HG03095 (cell line): Measurements from ENCODE around the gene GAK.

Source experiments
- ATAC-seq: cut with Tn5 transposase; IDR thresholded peaks from one replicate; pipeline ENCODE4 v1.9.1; 2021; ENCODE audit warnings: moderate library complexity; ENCODE audit not compliant: unreplicated experiment

Gene GAK

DNA sequence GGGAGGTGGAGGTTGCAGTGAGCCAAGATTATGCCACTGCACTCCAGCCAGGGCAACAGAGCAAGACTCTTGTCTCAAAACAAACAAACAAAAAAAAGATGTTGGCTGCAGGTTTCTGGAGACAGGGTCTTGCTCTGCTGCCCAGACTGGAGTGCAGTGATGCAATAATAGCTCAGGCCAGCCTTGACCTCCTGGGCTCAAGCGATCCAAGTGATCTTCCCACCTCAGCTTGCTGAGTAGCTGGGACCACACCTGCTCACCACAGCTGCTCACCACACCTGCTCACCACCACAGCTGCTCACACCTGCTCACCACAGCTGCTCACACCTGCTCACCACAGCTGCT lies 76.3 kb downstream of the GAK start:
- ATAC-seq: no peak

DNA sequence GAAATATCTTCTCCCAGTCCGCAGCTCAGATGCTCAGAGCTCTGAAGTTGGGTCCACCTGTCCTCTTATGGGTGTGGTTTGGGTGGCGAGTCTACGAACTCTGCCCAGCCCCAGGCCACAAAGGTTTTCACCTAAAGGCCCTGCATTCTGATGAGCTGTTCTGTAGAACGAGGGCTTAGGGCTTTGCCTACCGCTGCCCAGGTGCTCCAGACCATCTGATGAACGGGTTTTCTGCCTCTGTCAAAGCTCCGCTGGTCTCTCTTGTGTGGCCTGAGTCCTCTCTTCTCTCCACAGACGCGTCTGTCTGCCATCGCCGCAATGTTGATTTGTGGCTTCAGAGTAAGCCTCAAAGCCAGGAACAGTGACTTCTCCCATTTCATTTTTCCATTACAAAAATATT lies 77.8 kb downstream of the GAK start:
- no peak for ATAC-seq

DNA sequence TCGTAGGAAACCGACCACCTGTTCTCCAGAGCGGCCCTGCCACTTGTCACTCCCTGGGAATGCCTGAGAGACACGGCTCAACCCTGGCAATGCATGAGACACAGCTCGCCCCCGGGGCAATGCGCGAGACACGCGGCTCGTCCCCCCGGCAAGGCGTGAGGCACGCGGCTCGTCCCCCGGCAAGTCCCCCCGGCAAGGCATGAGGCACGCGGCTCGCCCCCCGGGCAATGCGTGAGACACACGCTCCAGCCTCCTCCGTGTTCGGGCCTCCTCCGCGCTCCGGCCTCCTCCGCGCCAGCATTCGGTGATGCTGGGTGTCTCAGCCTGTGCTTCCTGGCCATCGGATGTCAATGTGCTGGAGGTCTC lies 78.7 kb downstream of the GAK start:
- no peak for ATAC-seq

DNA sequence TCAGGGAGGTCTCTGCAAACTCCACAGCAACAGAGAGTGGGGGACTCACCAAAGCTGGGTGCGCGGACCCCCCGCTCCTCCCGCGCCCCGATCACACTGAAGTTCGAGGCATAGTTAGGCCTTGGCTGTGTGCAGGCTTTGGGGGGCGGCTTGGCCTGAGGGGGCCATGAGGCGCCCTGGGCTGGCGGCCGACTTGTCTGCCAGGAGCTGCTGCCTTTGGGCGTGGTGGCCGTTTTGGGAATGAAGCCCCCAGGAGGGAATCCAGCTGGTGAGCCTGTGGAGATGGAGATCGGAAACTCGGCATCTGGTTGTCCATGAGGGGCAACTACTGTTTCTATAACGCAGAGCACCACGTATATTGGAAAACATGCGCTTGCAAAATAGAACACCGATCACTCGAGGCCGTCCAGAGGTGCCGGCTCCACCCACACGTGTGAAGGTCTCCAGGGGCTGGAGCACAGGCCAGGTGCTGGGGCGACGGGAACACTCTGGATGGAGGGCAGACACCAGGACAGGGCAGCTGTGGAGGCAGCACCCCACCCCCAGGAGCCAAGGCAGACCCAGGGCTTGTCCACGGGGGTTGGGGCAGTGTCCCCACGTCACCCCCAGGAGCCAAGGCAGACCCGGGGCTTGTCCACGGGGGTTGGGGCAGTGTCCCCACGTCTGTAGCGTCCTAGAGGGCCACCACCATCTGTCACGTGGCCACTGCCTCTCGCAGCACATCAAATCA lies 80.2 kb downstream of the GAK start:
- ATAC-seq: no peak

DNA sequence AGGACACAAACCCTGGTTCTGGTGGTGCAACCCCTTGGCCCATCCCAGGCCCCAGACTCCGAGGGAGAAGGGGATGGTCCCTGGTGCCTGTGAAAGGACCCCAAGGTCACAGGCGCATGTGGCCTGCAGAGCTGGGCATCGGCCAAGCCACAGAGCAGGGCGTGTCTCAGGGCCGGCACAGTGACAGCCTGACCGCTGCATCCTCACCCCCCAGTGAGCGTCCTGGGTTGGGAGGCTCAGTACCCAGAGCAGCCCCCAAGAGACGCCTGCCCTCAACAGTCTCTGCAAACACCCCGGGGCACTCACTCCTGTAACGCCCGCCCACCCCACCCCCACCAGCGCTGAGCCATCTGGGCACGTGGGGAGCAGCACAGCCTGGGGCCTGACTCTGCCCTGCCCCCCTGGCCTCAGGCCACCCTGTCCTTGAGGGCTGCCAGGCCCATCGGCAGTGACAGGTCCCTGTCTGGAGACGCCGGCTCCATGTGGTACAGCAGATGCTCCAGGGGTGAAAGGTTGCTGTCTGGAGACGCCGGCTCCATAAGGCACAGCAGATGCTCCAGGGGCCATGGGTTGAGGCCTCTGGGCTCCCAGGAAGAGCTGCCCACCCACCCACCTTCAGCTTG lies 81.7 kb downstream of the GAK start:
- no peak for ATAC-seq

DNA sequence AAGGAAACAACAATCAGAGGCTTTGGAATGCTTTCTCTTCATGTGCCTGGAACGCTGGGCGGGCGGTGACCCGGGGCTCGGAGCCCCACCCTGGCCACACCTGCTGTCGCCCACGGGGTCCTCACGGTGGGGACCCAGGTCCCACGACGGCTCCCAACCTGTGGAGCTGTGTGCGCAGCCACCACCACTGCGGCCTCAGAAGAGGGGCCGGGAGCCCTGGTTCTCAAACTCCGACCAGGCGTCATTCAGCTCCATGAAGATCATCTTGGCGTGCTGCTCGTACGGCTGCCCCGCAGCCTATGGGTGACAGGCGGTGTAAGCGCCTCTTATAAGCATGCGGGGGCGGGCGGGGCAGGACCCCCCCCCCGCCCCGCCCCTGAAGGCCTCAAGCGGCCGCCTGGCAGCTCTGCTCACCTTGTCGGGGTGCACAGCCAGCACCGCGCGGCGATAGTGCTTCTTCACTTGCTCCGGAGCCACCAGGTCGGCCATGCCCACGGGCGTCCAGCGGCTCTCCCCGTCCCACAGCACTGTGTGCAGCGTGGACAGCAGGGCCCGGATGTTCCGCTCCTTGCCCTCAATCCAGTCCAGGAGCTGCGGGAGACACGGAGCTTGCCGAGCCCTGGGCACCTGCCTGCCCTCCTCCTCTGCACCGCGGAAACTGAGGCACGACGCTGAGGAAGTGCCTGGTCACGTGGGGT lies 82.5 kb downstream of the GAK start:
- no peak for ATAC-seq

DNA sequence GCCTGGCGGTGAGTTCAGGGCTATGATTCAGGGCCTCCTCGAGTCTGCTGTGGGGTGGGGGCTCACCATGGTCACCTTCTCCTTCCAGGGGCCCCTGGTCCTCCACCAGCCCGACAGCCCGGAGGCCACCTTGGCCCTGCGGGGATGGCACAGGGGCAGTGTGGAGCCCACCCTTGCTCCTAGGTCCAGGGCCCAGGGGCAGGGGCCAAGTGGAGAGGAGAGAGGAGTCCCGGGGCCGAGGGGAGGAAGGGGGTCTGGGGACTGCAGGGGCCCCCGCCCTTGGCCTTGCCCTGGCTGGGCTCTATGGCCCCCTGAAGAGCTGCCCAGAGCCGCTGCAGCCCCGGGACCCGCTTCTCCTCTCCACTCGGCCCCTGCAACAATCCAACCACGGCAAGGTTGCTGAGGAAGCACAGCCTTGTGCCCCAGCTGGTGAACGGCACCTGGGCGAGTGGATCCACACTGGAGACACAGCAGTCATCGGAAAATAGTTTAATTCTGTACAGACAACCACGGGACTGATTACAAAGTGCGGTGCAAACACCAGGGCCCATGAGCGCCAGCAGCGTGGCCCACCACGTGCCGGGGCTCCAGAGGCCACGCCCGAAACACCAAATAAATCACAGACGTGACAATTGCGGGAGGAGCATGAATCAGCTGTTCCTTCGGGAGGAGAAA lies 83.2 kb downstream of the GAK start:
- no peak for ATAC-seq

DNA sequence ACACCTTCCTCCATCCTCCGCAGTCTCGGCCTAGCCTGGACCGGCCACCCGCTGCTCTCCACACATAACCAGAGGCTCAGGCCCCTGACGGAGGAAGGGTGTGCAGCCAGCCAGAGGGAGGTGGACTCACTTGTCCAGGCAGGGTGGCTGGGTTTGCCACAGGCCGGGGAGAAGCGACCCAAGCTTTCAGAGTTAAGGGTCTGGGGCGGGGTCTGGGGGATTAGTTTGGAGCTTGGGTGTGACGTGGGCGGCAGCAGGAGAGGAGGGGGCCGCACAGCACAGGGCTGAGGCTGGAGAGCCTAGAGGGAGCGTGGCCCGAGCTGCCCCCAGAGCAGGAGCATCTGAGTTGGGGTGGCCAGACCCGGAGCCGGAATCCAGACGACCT lies 83.8 kb downstream of the GAK start:
- ATAC-seq: no peak

DNA sequence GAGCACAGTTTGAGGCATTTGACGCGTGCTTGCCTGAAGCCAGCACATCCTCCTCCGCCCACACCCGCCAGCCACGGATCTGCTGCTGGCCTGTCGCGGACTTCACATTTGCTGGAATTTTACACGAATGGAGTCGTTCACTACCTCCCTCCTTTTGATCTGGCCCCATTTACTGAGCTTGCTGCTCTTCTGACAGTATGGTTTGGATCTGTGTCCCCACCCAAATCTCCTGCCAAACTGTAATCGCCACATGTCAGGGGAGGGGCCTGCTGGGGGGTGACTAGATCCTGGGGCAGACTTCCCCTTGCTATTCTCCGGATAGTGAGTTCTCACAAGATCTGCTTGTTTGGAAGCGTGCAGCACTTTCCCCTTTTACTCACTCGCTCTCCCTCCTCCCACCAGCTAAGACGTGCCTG lies 86.3 kb downstream of the GAK start:
- ATAC-seq: no peak

DNA sequence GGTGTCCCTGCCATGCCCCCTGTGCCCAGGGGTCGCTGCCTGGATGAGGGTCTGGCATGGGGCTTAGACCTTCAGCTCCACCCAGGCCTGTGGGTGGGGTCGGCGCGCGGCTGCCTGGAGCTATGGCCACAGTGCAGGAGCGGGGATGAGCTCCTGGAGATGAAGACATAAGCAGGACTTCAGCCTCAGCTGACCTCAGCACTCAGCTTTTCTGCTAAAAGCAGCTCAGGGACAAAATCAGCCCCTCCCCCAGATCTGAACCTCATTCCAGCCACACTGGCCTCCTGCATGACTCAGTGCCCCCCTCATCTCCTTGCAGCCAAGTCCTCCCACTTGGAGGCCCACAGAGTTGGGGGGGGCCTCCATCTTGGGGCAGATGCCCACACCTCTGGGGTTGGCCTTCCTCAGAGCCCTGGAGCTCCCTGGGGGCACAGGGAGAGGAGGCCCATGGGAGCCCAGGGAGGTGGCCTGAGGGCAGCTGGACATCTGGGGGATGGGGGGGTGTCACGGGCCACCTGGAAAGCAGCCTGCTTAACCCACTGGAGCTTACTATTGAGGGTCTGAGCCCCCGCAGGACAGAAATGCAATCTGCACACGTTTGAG lies 86.8 kb downstream of the GAK start:
- no peak for ATAC-seq

DNA sequence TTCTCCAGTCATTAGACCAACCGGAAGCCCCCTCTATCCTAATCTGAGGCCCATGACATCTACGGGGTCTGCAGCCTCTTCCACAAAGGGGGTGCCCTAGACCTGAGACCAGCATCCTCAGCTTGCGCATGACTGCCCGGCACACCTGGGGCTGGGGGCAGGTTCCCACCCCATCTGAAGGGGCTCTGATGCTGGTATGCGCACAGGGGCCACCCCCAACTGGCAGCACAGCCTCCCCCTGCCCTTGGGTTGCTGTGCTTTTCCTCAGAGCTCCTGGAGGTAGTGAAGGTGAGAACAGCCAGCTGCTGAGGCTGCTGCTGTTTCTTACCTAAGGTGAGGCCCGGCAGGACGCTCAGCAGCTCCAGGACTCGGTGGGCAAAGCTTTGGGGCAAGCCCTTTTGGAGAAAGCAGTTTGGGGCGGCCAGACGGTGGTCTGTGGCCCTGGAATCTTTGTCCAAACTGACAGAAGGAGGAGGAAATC lies 87.3 kb downstream of the GAK start:
- ATAC-seq: no peak

DNA sequence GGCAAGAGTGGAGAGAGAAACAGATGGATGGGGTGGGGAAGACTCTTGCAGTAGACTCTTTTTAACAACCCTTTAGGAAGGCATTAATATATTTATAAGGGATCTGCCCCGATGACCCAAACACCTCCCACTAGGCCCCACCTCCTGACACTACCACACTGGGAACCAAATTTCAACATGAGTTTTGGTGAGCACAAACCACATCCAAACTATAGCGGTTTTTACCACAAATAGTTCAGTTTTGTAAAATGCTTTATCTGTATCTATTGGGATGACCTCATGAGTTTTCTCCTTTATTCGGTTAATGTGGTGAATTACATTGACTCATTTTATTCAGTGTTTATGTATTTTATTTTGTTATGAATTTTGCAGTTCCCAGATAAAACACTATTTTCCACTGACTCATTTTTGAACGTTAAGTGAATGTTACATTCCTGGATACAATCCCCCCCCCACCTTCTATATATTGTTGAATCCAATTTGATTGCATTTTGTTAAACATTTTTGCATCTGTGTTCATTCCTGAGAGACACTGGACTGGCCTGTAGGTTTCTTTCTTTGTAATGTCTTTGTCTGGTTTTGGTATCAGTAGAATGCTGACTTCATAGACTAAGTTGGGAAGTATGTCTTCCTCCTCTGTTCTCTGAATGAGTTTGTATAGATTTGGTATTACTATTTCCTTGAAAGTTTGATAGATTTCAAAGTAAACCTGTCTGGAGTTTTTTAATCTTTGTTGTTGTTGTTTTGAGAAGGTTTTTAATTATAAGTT lies 92.3 kb downstream of the GAK start:
- no peak for ATAC-seq

DNA sequence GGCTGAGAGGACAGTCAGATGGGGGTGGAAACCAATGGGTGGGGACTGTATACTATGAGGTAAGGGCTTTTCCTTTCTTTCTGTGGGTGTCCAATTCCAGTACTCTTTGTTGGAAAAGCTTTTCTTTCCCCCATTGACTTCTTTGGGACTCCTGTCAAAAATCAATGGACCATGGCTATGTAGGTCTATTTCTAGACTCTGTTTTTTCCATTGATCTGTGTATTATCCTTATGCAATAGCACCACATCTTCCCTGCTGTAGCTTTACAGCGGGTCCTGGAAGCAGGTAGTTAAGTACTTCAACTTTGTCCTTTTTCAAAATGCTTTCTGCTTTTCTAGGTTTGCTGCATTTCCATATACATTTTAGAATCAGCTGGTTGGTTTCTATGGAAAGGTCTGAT lies 94.3 kb downstream of the GAK start:
- no peak for ATAC-seq

DNA sequence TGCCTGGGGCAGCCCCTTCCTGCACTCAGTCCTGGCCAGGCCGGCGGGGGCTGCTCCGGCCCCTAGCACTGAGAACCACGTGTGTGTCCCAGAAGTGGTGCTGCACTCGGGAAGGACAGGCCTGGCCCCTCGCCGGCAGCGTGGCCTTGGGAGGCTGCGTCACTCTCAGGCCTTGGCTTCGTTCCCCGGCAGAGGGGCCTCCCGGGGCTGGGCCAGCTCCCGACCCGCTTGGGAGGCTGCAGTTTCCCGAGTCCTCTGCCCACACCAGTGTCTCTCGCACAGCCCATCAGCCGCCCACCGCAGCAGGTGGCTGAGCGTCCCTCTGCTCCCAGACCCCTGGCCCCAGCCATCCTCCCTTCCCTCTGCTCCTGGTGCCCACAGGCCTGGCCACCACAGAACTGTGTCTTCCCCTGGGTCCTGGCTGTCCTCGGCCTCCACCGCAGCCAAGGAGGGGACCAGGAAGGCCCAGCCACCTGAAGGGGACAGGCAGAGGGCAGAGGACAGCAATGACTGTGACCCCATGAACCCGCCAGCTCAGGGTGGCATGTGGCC lies 95.3 kb downstream of the GAK start:
- no peak for ATAC-seq

DNA sequence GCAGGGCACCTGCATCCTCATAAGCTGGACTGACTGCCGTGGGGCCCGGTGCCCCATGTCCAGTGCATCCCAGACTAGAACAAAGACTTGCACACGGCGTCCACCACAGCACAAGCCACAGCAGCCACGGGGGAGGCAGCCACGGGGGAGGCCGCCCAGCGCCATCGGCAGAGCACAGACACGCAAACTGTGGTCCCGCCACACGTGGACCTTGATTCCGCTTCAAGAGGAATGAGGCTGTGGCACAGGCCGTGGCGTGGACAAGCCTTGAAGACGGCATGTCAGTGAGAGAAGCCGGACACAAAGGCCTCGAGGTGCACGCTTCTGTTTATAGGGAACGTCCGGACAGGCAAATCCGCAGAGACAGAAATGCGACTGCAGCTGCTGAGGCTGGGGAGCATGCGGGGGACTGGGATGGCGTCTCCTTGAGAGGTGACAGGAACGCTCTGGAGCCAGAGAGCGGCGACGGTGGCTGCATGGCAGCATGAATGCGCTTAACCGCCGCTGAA lies 96.1 kb downstream of the GAK start:
- ATAC-seq: no peak

DNA sequence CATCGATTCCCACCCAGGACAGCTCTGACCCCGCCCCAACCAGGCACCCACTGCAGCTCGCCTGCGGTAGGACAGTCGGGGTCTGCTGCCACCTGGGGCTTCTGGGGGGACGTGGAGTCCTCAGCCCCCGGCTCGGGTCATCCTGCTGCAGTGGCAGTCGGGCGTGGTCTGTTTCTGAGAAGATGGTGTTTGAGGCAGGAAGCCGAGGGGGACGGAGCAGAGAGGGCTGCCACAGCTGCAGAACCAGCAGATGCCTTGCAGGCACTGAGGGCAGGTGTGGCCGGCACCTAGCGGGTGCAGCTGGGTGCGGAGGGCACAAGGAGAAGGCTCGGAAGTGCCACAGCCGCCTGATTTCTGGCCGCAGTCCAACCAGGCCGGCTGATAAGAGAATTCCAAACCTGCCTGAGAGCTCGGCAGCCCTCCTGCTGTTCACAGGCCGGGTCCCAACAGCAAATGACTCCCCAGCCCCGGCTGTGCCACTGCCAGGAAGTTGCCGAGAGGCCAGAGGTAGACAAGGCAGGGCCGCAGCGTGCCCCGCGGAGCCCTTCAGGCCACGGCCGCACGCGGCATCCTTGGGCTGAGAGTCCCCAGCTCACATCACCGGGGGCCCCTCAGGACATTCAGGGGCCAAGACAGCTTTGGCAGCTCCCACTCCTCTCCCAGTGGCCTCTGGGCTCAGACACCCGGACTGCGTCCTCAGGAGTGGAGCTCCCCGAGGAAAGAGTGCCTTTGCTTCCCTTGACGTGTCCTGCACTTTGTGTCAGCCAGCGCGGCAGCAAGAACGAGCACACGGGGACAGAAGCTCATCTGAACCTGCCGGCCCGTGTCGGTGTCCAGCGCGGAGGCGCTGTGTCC lies 96.7 kb downstream of the GAK start:
- ATAC-seq: no peak

DNA sequence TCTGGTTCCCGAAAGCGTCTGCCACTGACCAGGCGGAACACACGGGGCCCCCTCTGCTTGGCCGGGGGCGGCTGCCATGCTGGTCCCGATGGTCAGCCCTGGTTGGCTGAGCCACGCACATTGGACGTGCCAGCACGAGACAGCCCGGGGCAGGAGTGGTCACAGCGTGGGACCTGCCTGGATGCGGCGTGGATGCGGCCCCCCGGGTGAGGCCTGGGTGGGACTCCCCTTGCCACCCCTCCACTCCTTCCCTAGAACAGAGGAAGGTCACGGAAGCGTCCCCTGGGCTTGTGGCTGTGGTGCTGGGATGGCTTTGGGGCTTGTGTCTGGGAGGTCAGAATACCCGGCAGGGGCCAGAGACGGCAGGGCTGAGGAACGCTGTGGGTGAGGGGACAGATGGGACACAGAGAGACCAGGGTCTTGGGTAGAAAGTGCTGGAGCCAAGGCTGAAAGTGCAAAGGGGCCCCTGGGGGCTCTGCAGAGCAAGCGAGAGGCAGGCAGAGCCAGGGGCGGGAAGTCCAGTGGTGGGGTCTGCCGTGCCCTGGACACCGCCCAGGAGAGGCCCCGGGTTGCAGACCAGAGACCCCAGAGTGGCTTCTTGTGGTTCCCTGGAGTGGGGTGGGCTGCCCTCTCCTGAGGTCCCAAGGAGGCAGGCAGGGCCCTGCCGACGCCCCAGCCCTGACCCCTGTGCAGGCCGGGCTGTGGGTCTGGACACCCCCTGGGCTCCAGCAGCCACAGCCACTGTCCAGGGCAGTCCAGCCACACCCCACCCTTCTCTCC lies 97.6 kb downstream of the GAK start:
- ATAC-seq: no peak

DNA sequence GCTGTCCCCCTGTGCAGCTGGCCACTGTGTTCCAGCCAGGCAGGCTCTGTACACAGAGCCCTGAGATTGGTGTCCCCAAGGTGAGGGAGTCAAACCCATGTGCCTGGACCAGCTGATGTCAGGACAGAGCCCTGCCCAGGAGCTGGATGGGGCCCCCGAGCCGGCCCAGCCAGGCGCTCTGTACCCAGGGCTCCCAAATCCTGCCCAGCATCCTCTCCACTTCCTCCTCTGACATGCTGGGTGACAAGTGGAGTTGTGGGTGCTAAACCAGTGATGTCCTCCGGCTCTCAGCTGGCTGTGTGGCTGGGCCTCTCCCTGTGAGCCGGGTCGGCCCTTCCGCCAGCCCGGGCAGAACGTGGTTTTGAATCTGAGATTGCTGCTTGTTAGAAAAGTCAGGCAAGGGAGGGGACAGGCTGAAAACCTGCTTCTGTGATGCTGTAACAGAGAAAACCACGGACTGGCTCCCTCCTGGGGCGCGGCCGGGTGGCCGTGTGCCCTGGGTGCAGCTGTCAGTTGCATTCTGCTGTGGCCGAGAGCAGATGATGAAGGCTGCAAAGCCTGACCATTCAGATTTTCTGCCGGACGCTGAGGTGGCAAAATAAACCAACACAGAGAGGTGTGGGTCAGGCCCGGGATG lies 98.3 kb downstream of the GAK start:
- ATAC-seq: no peak
